ENCODE data around the gene PLCZ1.

Gene PLCZ1

DNA sequence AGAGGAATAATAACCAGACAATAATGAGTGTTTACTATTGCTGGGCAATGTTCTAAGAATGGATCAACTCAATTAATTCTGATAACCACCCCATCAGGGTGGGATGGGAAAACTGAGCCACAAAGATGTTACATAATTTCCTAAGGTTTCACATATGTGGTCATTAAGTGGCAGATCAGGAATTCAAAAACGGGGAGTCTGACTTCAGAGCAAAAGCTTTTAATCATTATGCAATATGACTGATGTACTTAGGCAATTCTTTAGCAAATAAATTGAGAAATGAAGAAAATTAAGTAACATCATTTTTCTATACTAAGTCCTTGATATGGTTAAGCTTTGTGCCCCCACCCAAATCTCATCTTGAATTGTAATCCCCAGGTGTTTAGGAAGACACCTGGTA, 53.4 kb downstream of the PLCZ1 start:
- peaks cover 16% of the 10 kb centered on the region for H3K4me1 Mint-ChIP-seq (ENCODE audit: low read depth)
- H3K9me3 Mint-ChIP-seq = peaks cover 8% of the 10 kb centered on the region
- H3K36me3 Mint-ChIP-seq (ENCODE audit: low read depth) = no peaks in the 10 kb centered on the region
- intact Hi-C loops (cut with micrococcal nuclease) = no loop called here
- H3K4me3 Mint-ChIP-seq = no peak overlapping the region
- H3K27ac Mint-ChIP-seq = no peak overlapping the region
- no peaks in the 10 kb centered on the region for H3K27me3 Mint-ChIP-seq

DNA sequence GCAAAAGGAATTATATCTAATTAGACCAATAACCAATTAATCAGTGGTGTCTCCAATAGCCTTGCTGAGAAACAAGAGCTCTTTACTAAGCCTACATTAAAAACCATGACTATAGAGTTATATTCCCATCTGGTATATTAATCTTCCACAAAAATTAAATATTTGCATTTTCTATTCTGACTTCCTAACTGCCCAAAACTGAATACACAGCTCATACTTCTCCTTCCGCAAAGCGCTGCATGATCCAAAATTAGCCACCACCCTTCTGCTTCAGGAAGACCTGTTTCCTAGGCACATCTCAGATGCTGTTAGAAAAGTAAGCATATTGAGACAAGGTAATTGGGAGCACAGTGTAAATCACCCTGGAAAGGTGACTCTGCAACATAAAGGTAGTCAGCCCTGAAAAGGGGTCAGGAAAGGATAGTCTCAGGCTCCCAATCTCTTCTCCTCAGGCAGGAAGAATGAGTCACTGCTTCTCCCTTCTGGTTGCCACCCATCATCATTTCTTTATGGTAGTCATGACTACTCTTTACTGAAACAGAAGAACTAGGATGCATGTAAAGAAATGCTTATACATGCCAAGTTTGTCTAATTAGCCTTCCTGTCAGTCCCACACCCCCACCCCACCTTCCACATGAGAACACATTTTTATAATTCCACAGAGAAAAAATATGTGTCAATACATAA, 54.3 kb downstream of the PLCZ1 start:
- Mint-ChIP-seq H3K27ac (peak overlapping the region; percentile 5), H3K9me3 (peaks cover 8% of the 10 kb centered on the region), H3K4me1 (ENCODE audit: low read depth) (peaks cover 16% of the 10 kb centered on the region), H3K27me3 (no peaks in the 10 kb centered on the region), H3K36me3 (ENCODE audit: low read depth) (no peaks in the 10 kb centered on the region), H3K4me3 (no peak overlapping the region)
- intact Hi-C loops (cut with micrococcal nuclease) = no loop called here

- intact Hi-C loops (cut with micrococcal nuclease) = no loop called here
- Mint-ChIP-seq H3K9me3 (peaks cover 8% of the 10 kb centered on the region), H3K4me1 (ENCODE audit: low read depth) (peaks cover 16% of the 10 kb centered on the region), H3K36me3 (ENCODE audit: low read depth) (no peaks in the 10 kb centered on the region), H3K27ac (no peak overlapping the region), H3K27me3 (no peaks in the 10 kb centered on the region), H3K4me3 (no peak overlapping the region)
Measured at GRCh38 chr12:18681818-18682217, 56.0 kb downstream of the PLCZ1 start.

DNA sequence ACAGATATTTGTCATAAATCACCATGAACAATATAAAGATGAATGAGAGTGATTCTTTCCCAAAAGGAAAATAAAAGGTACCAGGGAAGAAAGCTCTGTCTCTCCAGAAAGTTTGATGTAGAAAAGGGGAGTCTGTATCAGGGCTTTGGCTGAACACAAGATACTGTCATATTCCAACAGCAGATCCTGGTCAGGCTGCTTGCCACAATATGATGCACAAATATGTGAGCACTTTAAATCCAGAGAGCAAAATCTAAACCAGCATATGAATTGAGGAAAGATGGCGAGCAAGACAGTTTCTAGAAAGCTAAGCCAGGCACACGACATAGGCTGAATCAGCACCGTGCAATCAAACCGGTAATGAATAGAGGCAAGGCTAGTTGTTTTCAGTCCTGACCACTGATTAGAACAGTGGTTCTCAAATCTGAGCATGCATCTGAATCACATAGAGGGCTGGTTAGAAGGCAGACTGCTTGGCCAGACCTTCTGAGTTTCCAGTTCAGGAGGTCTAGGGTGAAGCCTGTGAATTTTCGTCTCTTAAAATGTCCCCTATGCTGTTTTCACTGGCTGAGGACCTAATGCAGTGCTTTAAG, 60.7 kb downstream of the PLCZ1 start:
- Mint-ChIP-seq H3K9me3 (peaks cover 8% of the 10 kb centered on the region), H3K27ac (no peak overlapping the region), H3K36me3 (ENCODE audit: low read depth) (no peaks in the 10 kb centered on the region), H3K4me3 (no peak overlapping the region), H3K27me3 (no peaks in the 10 kb centered on the region), H3K4me1 (ENCODE audit: low read depth) (no peaks in the 10 kb centered on the region)
- intact Hi-C loops (cut with micrococcal nuclease) = no loop called here

- no peaks in the 10 kb centered on the region for H3K36me3 Mint-ChIP-seq (ENCODE audit: low read depth)
- no peak overlapping the region for H3K27ac Mint-ChIP-seq
- H3K27me3 Mint-ChIP-seq = no peaks in the 10 kb centered on the region
- H3K9me3 Mint-ChIP-seq = peaks cover 8% of the 10 kb centered on the region
- intact Hi-C loops (cut with micrococcal nuclease) = no loop called here
- no peak overlapping the region for H3K4me3 Mint-ChIP-seq
- H3K4me1 Mint-ChIP-seq (ENCODE audit: low read depth) = no peaks in the 10 kb centered on the region
Measured at GRCh38 chr12:18676141-18676540, 61.7 kb downstream of the PLCZ1 start.

- no peak overlapping the region for H3K4me3 Mint-ChIP-seq
- intact Hi-C loops (cut with micrococcal nuclease) = no loop called here
Measured at GRCh38 chr12:18658829-18659228, 79.0 kb downstream of the PLCZ1 start.

GRCh38 chr12:18658179-18658578, 79.6 kb downstream of the PLCZ1 start:
- H3K9me3 Mint-ChIP-seq = peaks cover 52% of the 10 kb centered on the region
- no peaks in the 10 kb centered on the region for H3K36me3 Mint-ChIP-seq (ENCODE audit: low read depth)
- H3K27me3 Mint-ChIP-seq = no peaks in the 10 kb centered on the region
- no peaks in the 10 kb centered on the region for H3K4me1 Mint-ChIP-seq (ENCODE audit: low read depth)
- intact Hi-C loops (cut with micrococcal nuclease) = no loop called here
- H3K27ac Mint-ChIP-seq = no peak overlapping the region
- no peak overlapping the region for H3K4me3 Mint-ChIP-seq

More at GRCh38 chr12:18658829-18659228, 79.0 kb downstream of the PLCZ1 start:
- H3K9me3 Mint-ChIP-seq = peaks cover 49% of the 10 kb centered on the region
- no peaks in the 10 kb centered on the region for H3K27me3 Mint-ChIP-seq
- no peak overlapping the region for H3K27ac Mint-ChIP-seq
- no peaks in the 10 kb centered on the region for H3K36me3 Mint-ChIP-seq (ENCODE audit: low read depth)
- no peaks in the 10 kb centered on the region for H3K4me1 Mint-ChIP-seq (ENCODE audit: low read depth)

DNA sequence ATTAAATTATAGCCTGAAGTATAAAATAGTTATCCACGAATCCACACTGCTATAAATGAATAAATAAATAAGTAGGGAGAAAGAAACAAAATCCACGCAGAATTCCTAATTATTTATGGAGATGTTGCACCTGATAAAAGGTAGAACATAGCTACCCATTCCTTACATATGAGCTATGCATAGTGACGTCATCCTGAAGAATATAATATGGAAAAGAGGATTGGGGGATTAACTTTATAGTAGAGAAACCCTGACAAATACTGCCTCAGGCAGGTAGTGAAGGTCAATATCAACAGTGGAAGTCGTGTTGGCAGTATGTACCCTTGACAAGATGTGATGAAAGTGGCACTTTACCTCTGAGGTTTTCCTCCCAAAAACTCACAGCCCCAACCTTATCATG, 82.5 kb downstream of the PLCZ1 start:
- no peaks in the 10 kb centered on the region for H3K36me3 Mint-ChIP-seq (ENCODE audit: low read depth)
- H3K4me3 Mint-ChIP-seq = no peak overlapping the region
- intact Hi-C loops (cut with micrococcal nuclease) = no loop called here
- H3K4me1 Mint-ChIP-seq (ENCODE audit: low read depth) = no peaks in the 10 kb centered on the region
- H3K9me3 Mint-ChIP-seq = peaks cover 45% of the 10 kb centered on the region
- H3K27me3 Mint-ChIP-seq = no peaks in the 10 kb centered on the region
- H3K27ac Mint-ChIP-seq = no peak overlapping the region

- Mint-ChIP-seq H3K9me3 (peaks cover 34% of the 10 kb centered on the region), H3K27me3 (no peaks in the 10 kb centered on the region), H3K4me1 (ENCODE audit: low read depth) (no peaks in the 10 kb centered on the region), H3K4me3 (no peak overlapping the region), H3K27ac (no peak overlapping the region), H3K36me3 (ENCODE audit: low read depth) (no peaks in the 10 kb centered on the region)
- intact Hi-C loops (cut with micrococcal nuclease) = no loop called here
Measured at GRCh38 chr12:18653465-18653864, 84.3 kb downstream of the PLCZ1 start.

- H3K27me3 Mint-ChIP-seq = no peaks in the 10 kb centered on the region
- H3K27ac Mint-ChIP-seq = no peak overlapping the region
- H3K36me3 Mint-ChIP-seq (ENCODE audit: low read depth) = no peaks in the 10 kb centered on the region
- no peak overlapping the region for H3K4me3 Mint-ChIP-seq
- no peaks in the 10 kb centered on the region for H3K4me1 Mint-ChIP-seq (ENCODE audit: low read depth)
- intact Hi-C loops (cut with micrococcal nuclease) = no loop called here
- peaks cover 25% of the 10 kb centered on the region for H3K9me3 Mint-ChIP-seq
Measured at GRCh38 chr12:18652596-18652995, 85.2 kb downstream of the PLCZ1 start.

DNA sequence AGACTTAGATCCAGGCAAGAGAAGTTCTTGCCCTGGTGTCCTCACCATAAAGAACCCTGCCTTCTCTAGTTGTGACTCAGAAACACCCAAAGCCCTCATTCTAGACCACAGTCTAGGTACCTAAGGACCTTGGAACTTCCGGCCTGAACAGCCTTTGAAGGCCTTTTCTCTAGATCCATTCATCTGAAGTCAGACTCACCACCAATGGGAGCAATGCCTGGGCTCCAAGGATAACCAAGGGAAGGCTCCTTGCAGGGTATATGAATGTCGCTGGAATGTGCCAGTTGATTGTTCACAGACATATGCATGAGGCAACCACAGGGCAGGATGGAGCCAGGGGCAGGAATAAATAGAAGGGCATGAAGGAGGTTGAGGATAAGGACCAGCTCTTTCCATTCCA, 86.3 kb downstream of the PLCZ1 start:
- no peak overlapping the region for H3K4me3 Mint-ChIP-seq
- H3K4me1 Mint-ChIP-seq (ENCODE audit: low read depth) = no peaks in the 10 kb centered on the region
- no peaks in the 10 kb centered on the region for H3K36me3 Mint-ChIP-seq (ENCODE audit: low read depth)
- peaks cover 14% of the 10 kb centered on the region for H3K9me3 Mint-ChIP-seq
- H3K27ac Mint-ChIP-seq = no peak overlapping the region
- no peaks in the 10 kb centered on the region for H3K27me3 Mint-ChIP-seq
- intact Hi-C loops (cut with micrococcal nuclease) = no loop called here

DNA sequence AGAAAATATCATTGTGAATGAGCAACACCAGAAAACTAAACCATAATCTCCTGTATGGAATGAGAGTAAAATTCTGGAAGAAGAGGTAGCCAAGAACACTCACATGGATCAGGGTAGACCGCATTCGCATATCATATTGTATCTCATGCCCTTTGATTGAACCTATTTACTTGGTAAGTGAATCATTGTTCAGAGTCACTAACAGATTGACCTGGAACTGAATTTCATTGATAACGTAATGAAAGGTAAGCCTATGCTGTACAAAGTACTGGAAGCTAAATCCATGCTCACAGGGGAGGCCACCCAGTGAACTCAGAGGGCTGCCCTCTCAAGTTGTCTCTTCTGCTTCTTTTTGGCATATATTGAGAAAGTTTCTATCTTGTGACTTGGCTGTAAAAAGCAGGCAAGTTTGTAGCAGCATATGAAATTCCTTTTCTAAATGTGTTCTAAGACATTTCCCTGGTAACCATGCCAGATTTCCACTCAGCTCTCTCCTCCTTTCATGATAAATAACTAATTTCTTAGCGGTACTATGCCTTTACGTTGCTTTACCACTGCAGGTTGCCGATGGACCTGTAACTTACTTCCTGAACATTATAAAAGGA, 91.4 kb downstream of the PLCZ1 start:
- Mint-ChIP-seq H3K36me3 (ENCODE audit: low read depth) (no peaks in the 10 kb centered on the region), H3K27ac (no peak overlapping the region), H3K27me3 (no peaks in the 10 kb centered on the region), H3K4me1 (ENCODE audit: low read depth) (no peaks in the 10 kb centered on the region), H3K9me3 (peaks cover 5% of the 10 kb centered on the region), H3K4me3 (no peak overlapping the region)
- intact Hi-C loops (cut with micrococcal nuclease) = no loop called here

DNA sequence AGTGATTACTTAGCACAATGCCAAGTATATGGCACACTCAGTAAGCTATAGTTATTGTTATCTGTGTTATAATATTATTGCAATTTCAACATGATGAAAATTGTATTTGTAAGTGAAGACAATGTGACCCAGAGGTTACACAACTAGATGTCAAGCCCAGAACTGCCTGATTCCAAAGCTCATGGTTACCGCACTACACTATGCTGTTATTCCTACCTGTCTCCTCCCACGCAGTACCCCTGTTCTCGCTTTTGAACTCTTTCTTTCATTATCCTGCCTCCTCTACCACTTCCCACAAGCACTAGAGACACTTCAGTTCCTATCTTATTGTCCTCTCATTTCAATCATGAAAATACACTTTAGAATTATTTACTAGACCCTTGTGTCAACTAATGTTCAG, 93.2 kb downstream of the PLCZ1 start:
- Mint-ChIP-seq H3K9me3 (no peaks in the 10 kb centered on the region), H3K36me3 (ENCODE audit: low read depth) (no peaks in the 10 kb centered on the region), H3K4me1 (ENCODE audit: low read depth) (no peaks in the 10 kb centered on the region), H3K27ac (no peak overlapping the region), H3K4me3 (no peak overlapping the region), H3K27me3 (no peaks in the 10 kb centered on the region)
- intact Hi-C loops (cut with micrococcal nuclease) = no loop called here

DNA sequence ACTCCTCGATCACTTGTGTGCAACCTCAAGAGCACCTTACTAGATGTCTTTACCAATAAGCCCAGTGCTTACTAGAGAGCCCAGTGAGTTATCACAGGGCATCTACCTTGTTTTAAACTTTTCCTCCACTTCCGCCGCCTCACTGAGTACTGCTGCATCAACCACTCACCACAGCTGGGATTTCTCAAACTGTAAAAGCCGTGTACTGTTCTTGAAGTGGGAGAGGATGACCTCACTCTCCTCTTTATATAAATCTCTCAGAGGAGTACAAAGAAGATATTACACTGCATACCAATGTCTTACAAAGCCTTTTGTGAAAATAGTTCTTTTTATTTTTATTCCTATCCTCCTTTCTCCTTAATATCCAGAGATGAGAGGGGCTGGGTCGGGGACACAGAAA, 94.1 kb downstream of the PLCZ1 start:
- Mint-ChIP-seq H3K9me3 (no peaks in the 10 kb centered on the region), H3K4me1 (ENCODE audit: low read depth) (no peaks in the 10 kb centered on the region), H3K36me3 (ENCODE audit: low read depth) (no peaks in the 10 kb centered on the region), H3K27me3 (no peaks in the 10 kb centered on the region), H3K4me3 (no peak overlapping the region), H3K27ac (no peak overlapping the region)
- intact Hi-C loops (cut with micrococcal nuclease) = no loop called here

All from dendritic cell treated with granulocyte-macrophage colony-stimulating factor and Interleukin-4, amounts not matched to agents 40 ng/mL and 50 ng/mL, for 4 days (primary cell).